ENCODE measurements around the gene KRTAP10-2. TPM values are rescaled to one million over a fixed set of nuclear protein-coding genes. Genes with fewer than 3 reads are reported as not detected.

KRTAP10-2 gene
- total RNA-seq, 4 donors from 2014 or later, result not detected

DNA sequence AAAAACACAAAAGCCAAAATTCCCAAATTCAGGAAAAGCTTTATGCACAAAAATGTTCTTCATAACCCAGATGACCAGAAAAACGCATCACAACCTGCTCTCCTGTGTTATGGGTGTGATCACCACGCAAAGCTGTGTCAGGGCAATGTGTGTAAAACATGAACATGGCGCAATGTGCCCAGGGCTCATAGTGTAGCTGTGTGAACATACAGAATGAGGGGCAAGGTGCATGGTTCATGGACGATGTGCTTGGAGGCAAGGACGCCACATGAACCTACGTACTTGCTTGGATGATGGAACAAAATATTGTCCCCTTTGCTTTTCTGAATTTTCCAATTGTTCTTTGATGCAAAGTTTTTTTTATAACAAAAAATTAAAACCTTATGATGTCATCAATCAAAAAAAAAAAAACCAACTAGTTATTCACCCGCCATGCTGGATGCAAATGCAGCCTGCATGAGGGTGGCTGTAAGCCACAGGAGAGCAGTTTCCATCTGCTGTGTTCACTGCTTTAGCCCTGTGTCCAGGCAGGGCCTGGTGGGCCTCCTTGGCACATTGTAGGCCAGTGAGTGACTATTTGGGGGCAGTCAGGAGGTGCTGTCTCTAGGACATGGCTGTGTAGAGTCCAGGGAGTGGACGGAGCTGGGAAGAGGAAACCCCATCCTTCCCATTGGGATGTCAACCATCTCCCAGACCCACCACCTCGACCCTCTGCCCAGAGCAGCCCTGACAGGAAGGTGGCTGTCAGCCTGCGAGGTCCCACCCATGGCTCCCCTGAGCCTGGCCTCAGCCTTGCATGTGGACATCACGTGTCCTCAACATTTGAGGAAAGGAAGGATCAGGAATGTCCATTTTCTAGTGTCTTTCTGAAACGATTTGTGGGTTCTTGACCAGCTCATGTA is 25.0 kb downstream of the KRTAP10-2 start:
- H3K27me3 ChIP-seq, result no peaks in the 10 kb centered on the region
- H3K27ac ChIP-seq, result no peak overlapping the region
- H3K9me3 ChIP-seq, result no peaks in the 10 kb centered on the region
- H3K4me3 ChIP-seq, result no peak overlapping the region
- no peaks in the 10 kb centered on the region for H3K36me3 ChIP-seq
- H3K4me1 ChIP-seq, result no peaks in the 10 kb centered on the region
- no peak for TF ChIP-seq POLR2A (IDR thresholded peaks at IDR 0.05)
- TF ChIP-seq, protein P1, sequence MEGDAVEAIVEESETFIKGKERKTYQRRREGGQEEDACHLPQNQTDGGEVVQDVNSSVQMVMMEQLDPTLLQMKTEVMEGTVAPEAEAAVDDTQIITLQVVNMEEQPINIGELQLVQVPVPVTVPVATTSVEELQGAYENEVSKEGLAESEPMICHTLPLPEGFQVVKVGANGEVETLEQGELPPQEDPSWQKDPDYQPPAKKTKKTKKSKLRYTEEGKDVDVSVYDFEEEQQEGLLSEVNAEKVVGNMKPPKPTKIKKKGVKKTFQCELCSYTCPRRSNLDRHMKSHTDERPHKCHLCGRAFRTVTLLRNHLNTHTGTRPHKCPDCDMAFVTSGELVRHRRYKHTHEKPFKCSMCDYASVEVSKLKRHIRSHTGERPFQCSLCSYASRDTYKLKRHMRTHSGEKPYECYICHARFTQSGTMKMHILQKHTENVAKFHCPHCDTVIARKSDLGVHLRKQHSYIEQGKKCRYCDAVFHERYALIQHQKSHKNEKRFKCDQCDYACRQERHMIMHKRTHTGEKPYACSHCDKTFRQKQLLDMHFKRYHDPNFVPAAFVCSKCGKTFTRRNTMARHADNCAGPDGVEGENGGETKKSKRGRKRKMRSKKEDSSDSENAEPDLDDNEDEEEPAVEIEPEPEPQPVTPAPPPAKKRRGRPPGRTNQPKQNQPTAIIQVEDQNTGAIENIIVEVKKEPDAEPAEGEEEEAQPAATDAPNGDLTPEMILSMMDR (IDR thresholded peaks at IDR 0.05), result no peak
- peak in 1 of 3 donors; percentile 25 for DNase-seq

DNA sequence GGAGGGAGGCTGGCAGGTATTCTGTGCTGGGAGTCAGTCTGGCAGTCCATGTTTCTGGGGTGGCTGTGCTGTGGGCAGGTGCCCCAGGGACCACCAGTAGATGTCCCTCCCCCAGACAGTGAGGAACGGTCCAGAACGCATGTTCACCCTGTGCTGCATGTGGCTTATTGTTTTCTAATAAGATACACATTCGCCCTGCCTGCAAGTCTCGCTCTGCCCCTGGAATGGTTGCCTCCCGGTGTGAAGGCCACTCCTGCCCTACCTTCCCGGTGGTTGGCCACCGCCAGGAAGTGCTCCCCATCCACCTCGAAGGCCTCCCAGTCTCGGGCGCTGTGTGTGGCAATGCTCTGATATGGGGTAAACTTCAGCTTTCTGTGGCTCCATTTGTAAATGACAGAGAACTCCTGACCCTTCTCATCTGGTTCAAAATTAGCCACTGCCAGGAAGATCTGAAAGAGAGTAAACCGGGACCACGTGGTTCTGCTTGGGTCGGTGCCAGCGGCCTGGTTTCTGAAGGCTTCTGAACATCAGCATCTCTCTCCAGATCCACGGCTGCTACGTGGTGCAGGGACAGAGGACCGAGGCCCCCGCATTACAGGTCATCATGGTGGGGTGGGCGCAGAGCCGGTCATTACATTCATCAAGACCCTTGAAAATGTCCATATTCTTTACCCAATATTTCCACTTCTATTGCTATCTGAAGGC is 25.8 kb downstream of the KRTAP10-2 start:
- TF ChIP-seq POLR2A (IDR thresholded peaks at IDR 0.05), result no peak
- TF ChIP-seq, protein P1 (IDR thresholded peaks at IDR 0.05), result no peak
- Histone ChIP-seq H3K4me1 (no peaks in the 10 kb centered on the region), H3K27me3 (no peaks in the 10 kb centered on the region), H3K9me3 (no peaks in the 10 kb centered on the region), H3K27ac (no peak overlapping the region), H3K36me3 (no peaks in the 10 kb centered on the region), H3K4me3 (no peak overlapping the region)
- peak in 1 of 3 donors; percentile 39 for DNase-seq

DNA sequence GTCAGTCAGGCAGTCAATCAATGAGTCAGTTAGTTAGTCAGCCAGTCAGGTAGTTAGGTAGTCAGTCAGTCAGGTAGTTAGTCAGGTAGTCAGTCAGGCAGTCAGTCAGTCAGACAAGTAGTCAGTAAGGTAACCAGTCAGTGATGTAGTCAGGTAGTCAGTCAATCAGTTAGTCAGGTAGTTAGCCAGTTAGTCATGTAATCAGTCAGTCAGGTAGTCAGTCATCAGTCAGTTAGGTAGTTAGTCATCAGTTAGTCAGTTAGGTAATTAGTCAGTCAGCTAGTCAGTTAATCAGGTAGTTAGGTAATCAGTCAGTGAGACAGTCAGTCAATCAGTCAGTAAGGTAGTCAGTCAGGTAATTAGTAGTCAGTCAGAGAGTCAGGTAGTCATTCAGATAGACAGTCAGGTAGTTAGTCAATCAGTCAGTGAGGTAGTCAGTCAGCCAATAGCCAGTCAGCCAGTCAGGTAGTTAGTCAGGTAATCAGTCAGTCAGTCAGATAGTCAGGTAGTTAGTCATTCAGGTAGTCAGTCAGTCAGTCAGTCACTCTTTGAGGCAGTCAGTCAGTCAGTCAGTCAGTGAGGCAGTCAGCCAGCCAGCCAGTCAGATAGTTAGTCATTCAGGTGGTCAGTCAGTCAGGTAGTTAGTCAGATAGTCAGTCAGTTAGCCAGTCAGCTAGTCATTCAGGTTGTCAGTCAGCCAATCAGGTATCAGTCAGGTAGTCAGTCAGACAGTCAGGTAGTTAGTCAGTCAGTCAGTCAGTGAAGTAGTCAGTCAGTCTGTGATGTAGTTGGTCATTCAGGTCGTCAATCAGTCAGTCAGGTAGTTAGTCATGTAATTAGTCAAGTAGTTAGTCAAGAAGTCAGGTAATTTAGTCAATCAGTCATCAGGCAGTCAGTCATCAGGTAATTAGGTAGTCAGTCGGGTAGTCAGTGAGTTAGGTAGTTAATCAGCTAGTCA is 26.6 kb downstream of the KRTAP10-2 start:
- no peaks in the 10 kb centered on the region for H3K9me3 ChIP-seq
- no peaks in the 10 kb centered on the region for H3K27me3 ChIP-seq
- no peaks in the 10 kb centered on the region for H3K4me1 ChIP-seq
- no peak for DNase-seq
- H3K4me3 ChIP-seq, result no peak overlapping the region
- TF ChIP-seq, protein P1 (IDR thresholded peaks at IDR 0.05), result no peak
- no peak for TF ChIP-seq POLR2A (IDR thresholded peaks at IDR 0.05)
- H3K27ac ChIP-seq, result no peak overlapping the region
- no peaks in the 10 kb centered on the region for H3K36me3 ChIP-seq

DNA sequence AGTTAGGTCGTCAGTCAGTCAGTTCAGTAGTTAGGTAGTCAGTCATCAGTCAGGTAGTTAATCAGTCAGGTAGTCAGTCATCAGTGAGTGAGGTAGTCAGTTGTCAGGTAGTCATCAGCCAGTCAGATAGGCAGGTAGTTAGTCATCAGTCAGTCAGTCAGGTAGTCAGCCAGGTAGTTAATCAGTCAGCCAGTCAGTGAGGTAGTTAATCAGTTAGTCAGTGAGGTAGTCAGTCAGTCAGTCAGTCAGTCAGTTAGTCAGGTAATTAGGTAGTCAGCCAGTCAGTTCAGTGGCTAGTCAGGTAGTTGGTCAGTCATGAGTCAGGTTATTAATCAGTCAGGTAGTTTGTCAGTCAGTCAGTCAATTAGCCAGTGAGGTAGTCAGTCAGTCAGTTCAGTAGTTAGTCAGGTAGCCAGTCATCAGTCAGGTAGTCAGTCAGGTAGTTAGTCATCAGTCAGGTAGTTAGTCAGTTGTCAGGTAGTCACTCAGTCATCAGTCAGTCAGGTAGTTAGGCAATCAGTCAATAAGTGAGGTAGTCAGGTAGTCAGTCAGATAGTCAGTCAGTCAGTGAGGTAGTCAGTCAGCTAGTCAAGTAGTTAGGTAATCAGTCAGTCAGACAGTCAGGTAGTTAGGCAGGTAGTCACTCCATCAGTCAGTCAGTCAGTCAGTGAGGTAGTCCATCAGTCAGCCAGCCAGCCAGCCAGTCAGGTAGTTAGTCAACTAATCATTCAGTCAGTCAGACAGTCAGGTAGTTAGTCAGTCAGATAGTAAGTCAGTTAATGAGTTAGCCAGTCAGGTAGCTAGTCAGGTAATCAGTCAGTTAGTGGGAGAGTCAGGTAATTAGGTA is 27.5 kb downstream of the KRTAP10-2 start:
- no peak for DNase-seq
- no peak overlapping the region for H3K27ac ChIP-seq
- no peaks in the 10 kb centered on the region for H3K4me1 ChIP-seq
- no peaks in the 10 kb centered on the region for H3K9me3 ChIP-seq
- H3K4me3 ChIP-seq, result no peak overlapping the region
- H3K27me3 ChIP-seq, result no peaks in the 10 kb centered on the region
- TF ChIP-seq POLR2A (IDR thresholded peaks at IDR 0.05), result no peak
- TF ChIP-seq, protein P1 (IDR thresholded peaks at IDR 0.05), result no peak
- H3K36me3 ChIP-seq, result no peaks in the 10 kb centered on the region

Measured in Peyer's patch (tissue), 4 donors.